HG03108 (cell line): ENCODE data around the gene SSH3.

Source experiments
- ATAC-seq: cut with Tn5 transposase; IDR thresholded peaks from one replicate; pipeline ENCODE4 v1.9.1; 2021; ENCODE audit warnings: moderate library complexity; ENCODE audit not compliant: unreplicated experiment

Gene SSH3

GRCh38 chr11:67278939-67279588, 24.3 kb upstream of the SSH3 start:
- no peak for ATAC-seq

- ATAC-seq, result no peak
These were observed 23.6 kb upstream of the SSH3 start for GRCh38 chr11:67279589-67280340.

DNA sequence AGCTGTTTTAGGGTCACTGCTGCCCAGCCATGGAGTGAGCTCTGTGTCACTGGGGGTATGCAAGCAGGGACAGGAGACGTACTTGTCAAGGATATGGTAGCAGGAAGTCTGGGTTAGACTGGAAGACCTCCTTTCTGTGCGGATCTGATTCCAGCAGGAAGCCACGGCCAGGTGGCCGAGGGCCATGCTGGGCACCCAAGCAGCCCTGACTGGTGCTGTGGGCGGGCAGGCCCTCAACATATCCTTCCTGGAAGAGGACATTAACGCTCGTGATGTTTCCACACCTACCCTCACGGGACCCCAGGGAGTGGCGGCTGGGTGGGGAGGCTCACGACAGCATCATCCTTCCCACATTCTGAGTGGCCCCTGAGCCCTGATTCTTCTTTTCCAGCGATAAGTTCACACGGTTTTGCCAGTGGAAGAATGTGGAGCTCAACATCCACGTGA, 23.0 kb upstream of the SSH3 start:
- no peak for ATAC-seq

DNA sequence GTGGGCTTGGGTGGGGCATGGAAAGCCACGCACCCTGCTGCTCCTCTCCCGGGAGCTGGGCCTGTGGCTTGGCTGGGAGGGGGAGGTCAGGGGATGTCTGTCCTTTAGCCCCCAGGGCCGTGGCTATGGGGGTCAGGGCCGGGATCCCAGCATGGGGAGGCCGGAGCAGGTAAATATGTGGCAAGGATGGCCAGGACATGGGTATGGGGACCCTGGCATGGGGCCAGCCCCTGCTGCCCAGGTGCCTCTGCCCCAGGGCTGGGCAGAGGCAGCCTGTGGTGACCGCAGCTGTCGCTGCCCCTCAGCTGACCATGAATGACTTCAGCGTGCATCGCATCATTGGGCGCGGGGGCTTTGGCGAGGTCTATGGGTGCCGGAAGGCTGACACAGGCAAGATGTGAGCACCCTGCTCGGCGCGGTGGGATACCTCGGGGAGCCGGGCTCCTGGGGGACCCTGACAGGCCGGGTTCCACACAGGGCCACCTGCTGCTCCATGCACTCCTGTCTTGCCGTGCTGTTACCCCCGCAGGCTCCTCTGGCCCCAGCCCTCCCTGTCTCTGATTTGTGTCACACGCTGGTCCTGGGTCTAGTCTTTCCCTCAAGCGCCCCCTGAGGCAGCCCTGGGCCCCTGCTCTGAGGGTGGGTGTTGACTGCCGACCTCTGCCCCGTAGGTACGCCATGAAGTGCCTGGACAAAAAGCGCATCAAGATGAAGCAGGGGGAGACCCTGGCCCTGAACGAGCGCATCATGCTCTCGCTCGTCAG, 22.4 kb upstream of the SSH3 start:
- ATAC-seq, result no peak

- no peak for ATAC-seq
These were observed 21.7 kb upstream of the SSH3 start for GRCh38 chr11:67281552-67282150.

- ATAC-seq, result no peak
These were observed 21.0 kb upstream of the SSH3 start for GRCh38 chr11:67282155-67282875.

GRCh38 chr11:67282876-67283371, 20.4 kb upstream of the SSH3 start:
- ATAC-seq, result no peak

GRCh38 chr11:67283481-67283963, 19.8 kb upstream of the SSH3 start:
- no peak for ATAC-seq

DNA sequence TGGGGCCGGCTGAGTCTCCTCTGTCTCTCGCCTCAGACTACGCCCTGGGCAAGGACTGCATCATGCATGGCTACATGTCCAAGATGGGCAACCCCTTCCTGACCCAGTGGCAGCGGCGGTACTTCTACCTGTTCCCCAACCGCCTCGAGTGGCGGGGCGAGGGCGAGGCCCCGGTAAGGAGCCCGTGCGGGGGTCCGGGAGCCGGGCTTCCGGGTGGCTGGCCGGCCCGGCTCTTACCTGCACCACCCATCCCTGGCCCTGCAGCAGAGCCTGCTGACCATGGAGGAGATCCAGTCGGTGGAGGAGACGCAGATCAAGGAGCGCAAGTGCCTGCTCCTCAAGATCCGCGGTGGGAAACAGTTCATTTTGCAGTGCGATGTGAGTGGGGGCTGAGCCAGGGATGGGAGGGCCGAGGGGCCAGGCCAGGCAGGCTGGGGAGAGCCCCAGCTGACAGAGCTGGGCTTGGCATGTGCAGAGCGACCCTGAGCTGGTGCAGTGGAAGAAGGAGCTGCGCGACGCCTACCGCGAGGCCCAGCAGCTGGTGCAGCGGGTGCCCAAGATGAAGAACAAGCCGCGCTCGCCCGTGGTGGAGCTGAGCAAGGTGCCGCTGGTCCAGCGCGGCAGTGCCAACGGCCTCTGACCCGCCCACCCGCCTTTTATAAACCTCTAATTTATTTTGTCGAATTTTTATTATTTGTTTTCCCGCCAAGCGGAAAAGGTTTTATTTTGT, 18.4 kb upstream of the SSH3 start:
- no peak for ATAC-seq

DNA sequence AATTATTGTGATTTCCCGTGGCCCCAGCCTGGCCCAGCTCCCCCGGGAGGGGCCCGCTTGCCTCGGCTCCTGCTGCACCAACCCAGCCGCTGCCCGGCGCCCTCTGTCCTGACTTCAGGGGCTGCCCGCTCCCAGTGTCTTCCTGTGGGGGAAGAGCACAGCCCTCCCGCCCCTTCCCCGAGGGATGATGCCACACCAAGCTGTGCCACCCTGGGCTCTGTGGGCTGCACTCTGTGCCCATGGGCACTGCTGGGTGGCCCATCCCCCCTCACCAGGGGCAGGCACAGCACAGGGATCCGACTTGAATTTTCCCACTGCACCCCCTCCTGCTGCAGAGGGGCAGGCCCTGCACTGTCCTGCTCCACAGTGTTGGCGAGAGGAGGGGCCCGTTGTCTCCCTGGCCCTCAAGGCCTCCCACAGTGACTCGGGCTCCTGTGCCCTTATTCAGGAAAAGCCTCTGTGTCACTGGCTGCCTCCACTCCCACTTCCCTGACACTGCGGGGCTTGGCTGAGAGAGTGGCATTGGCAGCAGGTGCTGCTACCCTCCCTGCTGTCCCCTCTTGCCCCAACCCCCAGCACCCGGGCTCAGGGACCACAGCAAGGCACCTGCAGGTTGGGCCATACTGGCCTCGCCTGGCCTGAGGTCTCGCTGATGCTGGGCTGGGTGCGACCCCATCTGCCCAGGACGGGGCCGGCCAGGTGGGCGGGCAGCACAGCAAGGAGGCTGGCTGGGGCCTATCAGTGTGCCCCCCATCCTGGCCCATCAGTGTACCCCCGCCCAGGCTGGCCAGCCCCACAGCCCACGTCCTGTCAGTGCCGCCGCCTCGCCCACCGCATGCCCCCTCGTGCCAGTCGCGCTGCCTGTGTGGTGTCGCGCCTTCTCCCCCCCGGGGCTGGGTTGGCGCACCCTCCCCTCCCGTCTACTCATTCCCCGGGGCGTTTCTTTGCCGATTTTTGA, 17.5 kb upstream of the SSH3 start:
- no peak for ATAC-seq

DNA sequence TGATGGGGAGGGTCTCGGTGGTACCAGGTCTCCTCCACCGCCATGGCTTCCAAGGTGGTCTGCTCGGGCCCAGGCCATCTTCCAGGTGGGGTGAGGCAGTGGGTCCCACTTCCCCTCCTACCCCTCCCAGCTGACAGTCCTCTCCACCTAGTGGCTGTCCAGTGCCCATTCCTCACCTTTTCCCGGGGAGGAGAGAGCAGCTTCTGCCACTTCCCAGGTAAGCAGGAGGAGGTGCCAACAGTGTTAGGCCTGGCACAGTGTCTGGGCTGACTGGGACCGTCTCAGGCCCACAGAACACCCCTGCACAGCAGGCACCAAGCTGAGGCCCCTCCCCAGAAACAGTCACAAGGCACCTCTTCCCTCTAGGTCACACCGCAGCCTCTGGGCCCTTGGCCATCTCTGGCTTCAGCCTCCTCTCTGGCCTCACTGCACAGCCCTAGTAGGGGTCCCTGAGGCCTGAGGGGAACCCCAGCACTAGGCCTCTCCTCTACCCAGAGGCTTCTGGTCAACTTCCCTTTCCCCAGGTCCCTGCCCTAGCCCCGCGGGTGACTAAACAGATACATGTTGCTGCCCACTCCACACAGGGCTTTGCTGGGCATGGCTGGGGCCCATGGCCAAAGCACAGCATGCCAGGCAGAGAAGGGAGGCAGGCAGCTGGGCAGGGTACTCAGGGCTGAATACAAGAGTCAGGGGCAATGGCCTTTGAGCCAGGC, 16.6 kb upstream of the SSH3 start:
- ATAC-seq, result no peak

DNA sequence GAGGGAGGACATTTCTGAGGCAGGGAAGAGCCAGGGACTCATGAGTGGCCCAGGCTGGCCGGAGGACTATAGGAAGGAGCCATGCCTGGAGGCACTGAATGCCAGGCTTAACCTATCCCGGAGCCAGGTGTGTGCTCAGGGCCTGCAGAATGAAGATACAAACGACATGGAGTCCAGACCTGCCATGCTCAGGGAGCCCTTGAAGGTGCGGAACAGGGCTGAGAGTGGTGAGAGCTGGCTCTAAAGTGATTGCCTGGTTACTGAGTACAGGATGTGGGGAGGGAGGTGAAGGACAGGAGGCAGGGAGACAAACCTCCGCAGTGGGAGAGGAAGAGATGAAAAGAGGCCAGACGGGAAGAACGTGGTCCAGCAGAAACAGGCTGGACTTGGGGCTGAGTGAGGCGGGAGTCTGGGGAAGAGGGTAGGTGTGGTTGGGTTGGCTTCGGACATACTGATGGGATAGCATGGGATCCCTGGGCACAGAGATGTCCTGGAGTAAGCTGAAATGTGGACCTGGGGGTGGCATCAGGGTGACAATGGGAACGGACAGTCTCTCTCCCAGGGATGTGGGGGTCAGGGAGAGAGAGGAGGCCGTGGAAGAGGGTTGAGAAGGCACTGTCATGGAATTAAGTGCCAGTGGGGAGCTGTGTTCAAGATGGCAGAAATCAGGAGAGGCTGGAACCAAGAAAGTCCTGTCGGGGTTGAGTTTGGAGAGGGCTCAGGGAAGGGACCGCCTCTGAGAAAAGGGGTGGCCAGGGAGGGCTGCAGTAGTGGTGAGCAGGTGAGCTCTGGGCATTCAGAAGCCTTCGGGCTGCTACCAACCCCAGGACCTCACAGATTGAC, 15.8 kb upstream of the SSH3 start:
- no peak for ATAC-seq

DNA sequence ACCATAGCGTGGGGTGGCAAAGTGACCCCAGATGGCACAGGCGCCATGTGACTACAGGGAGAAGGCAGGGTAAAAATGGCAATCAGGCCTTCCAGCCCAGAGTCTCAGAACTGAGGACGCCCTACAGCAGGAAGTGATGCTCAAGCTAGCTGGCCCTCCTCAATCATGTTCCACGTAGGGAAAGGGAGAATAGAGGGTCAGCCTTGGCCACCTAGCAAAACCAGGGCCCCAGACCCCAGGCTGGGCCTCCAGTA, 15.2 kb upstream of the SSH3 start:
- no peak for ATAC-seq

GRCh38 chr11:67288452-67289225, 14.7 kb upstream of the SSH3 start:
- ATAC-seq, result peak; percentile 59

DNA sequence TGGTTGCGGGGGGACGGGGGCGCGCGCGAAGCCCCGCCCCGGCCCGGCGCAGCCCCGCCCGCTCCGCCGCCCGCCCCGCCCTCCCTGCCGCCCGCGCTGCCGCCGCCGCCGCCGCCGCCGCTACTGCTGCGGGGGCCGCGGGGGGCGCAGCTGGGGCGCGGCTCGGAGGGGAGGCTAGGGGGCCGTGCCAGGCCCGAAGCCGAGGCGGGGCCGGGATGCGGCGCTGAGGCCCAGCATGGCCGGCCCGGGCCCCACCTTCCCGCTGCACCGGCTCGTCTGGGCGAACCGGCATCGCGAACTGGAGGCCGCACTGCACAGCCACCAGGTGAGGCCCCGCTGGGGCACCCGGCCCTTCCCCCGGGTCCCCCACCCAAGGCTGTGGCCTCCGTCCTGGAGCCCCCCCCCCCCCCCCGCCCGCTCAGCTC, 14.1 kb upstream of the SSH3 start, which contains the start of gene ANKRD13D:
ANKRD13D (plus strand) TSS at position 78 of the 425 bp plus-strand sequence; CDS start at position 236, 158 bp downstream.
- no peak for ATAC-seq

DNA sequence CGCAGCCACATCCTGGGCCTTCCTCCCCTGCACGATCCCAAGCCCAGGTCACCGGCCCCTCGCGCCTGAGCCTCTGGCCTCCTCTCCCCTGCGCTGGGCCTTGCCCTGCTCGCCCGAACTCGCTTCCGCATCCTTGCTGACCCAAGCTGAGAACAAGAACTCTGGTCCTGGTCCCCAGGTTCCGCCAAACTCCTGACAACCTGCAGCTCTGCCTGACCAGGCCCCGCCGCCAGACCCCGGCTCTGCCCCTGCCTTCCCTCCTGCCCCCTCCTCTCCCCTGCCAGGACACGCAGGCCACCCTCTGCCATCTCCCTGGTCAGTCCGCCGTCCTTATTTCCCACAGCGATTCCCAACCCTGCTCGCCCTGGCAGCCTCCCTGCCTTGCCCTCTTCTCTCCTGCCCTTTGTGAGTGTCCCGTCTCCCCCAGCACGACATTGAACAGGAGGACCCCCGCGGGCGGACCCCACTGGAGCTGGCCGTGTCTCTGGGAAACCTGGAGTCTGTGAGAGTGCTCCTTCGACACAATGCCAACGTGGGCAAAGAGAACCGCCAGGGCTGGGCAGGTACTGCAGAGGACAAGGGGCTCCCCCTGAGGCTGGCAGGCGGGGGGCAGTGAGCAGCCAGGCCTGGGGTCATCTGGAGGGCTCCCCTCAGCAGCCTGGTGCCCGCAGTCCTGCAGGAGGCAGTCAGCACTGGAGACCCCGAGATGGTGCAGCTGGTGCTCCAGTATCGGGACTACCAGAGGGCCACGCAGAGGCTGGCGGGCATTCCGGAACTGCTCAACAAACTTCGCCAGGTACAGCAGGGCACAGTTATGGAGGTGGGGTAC, 13.5 kb upstream of the SSH3 start:
- no peak for ATAC-seq
